OCI-LY3 (cell line): Measurements from ENCODE around the gene CBL.

Source experiments
- EZH2phosphoT487 ChIP-seq: fragments of 200-600 bp; shearing (Covaris generic); IDR thresholded peaks from 2 replicates; pipeline ENCODE4 v1.6.1; 2018; ENCODE audit warnings: antibody characterized with exemption, mixed run types, low read depth
- TF ChIP-seq, protein P1 (sequence below): fragments of 200-600, 300-600 bp; sonication (generic); IDR thresholded peaks from 2 replicates; pipeline ENCODE4 v1.5.1; 2014; ENCODE audit warnings: antibody characterized with exemption, low read length, low read depth

GRCh38 chr11:119320776-119321524 is 114.8 kb downstream of the CBL start:
- TF ChIP-seq, protein P1, sequence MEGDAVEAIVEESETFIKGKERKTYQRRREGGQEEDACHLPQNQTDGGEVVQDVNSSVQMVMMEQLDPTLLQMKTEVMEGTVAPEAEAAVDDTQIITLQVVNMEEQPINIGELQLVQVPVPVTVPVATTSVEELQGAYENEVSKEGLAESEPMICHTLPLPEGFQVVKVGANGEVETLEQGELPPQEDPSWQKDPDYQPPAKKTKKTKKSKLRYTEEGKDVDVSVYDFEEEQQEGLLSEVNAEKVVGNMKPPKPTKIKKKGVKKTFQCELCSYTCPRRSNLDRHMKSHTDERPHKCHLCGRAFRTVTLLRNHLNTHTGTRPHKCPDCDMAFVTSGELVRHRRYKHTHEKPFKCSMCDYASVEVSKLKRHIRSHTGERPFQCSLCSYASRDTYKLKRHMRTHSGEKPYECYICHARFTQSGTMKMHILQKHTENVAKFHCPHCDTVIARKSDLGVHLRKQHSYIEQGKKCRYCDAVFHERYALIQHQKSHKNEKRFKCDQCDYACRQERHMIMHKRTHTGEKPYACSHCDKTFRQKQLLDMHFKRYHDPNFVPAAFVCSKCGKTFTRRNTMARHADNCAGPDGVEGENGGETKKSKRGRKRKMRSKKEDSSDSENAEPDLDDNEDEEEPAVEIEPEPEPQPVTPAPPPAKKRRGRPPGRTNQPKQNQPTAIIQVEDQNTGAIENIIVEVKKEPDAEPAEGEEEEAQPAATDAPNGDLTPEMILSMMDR: 0 out of 2 replicates have a peak, but pooled peaks have one; percentile 5
- no peak for TF ChIP-seq EZH2phosphoT487
